ENCODE results near the gene ZNF710. TPM values are rescaled to one million over a fixed set of nuclear protein-coding genes. Genes with fewer than 3 reads are reported as not detected.

ZNF710 gene
- total and polyA plus RNA-seq, 3 donors from 2014 or later: 5.7 to 9.4 (median 7.8) TPM

DNA sequence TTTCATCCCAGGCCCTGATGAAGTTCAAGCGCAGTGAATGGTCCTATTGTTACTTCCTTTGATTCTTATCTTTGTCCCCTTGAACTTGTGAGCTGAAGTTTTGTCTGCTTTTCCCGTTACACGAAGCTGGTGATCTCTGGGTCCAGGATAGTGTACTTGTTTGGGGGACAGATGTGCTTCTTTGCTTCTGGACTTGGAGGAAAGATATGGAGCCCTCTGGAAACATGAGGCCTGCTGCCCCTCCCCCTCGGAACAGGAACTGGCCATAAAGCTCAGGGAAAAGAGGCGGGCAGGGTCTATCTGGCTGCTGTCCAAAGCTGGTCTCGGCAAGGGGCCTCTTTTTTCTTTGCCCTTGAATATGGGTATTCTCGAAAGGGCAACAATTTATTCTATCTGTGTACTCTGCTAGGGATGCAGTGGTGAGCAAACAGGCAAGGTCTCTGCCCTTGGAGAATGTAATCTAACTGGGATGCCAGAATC is 53.5 kb downstream of the ZNF710 start:
- TF ChIP-seq POLR2A (IDR thresholded peaks at IDR 0.05): no peak
- TF ChIP-seq, protein P1, sequence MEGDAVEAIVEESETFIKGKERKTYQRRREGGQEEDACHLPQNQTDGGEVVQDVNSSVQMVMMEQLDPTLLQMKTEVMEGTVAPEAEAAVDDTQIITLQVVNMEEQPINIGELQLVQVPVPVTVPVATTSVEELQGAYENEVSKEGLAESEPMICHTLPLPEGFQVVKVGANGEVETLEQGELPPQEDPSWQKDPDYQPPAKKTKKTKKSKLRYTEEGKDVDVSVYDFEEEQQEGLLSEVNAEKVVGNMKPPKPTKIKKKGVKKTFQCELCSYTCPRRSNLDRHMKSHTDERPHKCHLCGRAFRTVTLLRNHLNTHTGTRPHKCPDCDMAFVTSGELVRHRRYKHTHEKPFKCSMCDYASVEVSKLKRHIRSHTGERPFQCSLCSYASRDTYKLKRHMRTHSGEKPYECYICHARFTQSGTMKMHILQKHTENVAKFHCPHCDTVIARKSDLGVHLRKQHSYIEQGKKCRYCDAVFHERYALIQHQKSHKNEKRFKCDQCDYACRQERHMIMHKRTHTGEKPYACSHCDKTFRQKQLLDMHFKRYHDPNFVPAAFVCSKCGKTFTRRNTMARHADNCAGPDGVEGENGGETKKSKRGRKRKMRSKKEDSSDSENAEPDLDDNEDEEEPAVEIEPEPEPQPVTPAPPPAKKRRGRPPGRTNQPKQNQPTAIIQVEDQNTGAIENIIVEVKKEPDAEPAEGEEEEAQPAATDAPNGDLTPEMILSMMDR (IDR thresholded peaks at IDR 0.05): no peak
- Histone ChIP-seq H3K36me3 (ENCODE audit: low read depth, missing control alignments) (no peaks in the 10 kb centered on the region), H3K9me3 (no peaks in the 10 kb centered on the region), H3K27me3 (no peaks in the 10 kb centered on the region), H3K4me1 (no peaks in the 10 kb centered on the region), H3K4me3 (no peak overlapping the region), H3K27ac (no peak overlapping the region)
- intact Hi-C loops (cut with DNase I; ENCODE audit: low total_unique reads): no loop called here
- 51 to 78% methylated on average over 7 of the region's 7 CpGs for WGBS, 2 donors
- no peak for DNase-seq

DNA sequence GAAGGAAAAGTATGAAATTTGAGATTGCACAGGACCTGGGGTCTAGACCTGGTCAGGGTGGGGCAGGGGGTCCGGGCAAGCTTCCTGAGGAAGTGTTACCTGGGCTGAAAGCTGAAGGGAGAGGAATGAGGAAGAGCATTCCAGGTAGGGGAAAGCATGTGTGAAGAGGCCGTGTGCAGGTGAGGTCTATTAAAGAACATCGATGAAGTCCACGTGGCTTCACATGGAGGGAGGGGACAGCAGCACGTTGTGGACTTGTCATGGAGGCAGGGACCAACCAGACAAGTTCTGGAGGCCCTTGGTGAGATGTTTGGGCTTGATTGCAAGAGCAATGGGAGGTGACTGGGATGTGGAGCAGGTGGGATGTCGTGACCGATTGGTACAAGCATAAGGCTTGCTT is 54.1 kb downstream of the ZNF710 start:
- 88 to 90% methylated on average over 7 of the region's 7 CpGs for WGBS, 2 donors
- Histone ChIP-seq H3K4me1 (no peaks in the 10 kb centered on the region), H3K4me3 (no peak overlapping the region), H3K36me3 (ENCODE audit: low read depth, missing control alignments) (no peaks in the 10 kb centered on the region), H3K27me3 (no peaks in the 10 kb centered on the region), H3K27ac (no peak overlapping the region), H3K9me3 (no peaks in the 10 kb centered on the region)
- no peak for TF ChIP-seq POLR2A (IDR thresholded peaks at IDR 0.05)
- TF ChIP-seq, protein P1 (IDR thresholded peaks at IDR 0.05): no peak
- intact Hi-C loops (cut with DNase I; ENCODE audit: low total_unique reads): no loop called here
- DNase-seq: no peak

DNA sequence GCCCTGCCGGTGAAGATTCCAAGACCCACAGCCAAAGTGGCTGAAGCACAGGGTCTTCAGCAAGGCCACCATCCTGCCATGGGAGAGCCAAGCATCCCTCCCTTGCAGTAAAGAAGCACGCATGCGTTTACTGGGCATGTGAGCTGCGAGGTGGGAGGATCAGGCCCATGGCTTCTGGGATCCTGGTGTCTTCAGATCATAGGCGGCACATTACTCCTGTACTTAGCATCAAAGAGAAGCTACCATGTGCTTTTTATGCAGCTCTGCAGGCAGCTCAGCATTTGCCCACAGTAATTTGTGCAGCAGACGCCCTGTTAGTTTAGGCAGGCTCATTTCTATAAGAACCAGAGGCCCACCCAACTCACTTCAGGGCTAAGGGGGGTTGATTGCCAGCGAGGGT is 55.4 kb downstream of the ZNF710 start:
- Histone ChIP-seq H3K36me3 (ENCODE audit: low read depth, missing control alignments) (no peaks in the 10 kb centered on the region), H3K9me3 (no peaks in the 10 kb centered on the region), H3K4me3 (no peak overlapping the region), H3K27me3 (no peaks in the 10 kb centered on the region), H3K27ac (no peak overlapping the region), H3K4me1 (no peaks in the 10 kb centered on the region)
- DNase-seq: no peak
- 93 to 96% methylated on average over 6 to 7 of the region's 7 CpGs for WGBS, 2 donors
- TF ChIP-seq, protein P1 (IDR thresholded peaks at IDR 0.05): no peak
- TF ChIP-seq POLR2A (IDR thresholded peaks at IDR 0.05): no peak
- intact Hi-C loops (cut with DNase I; ENCODE audit: low total_unique reads): no loop called here

DNA sequence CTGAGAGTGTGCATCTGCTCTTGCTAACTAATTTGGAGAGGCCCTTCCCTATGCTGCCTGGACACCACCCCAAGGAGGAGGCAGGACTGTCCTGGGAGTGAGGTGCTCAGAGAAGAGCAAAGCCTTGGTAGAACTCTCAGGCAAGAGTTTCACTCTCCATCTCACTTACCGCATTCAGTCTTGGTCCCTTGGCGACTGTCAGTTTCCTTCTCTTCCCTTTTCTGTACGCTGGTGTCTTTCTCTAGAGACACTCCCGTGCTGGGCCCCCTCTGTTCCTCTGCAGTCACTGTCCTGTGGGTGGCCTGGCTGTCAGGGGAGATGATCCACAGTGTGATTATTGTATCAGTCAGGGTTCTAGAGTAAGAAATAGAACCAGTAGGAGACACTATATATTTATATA is 57.2 kb downstream of the ZNF710 start:
- WGBS, 2 donors: 91 to 93% methylated on average over 4 of the region's 4 CpGs
- DNase-seq: no peak
- no peak for TF ChIP-seq POLR2A (IDR thresholded peaks at IDR 0.05)
- Histone ChIP-seq H3K9me3 (no peaks in the 10 kb centered on the region), H3K4me3 (no peak overlapping the region), H3K4me1 (peaks cover 12% of the 10 kb centered on the region), H3K36me3 (ENCODE audit: low read depth, missing control alignments) (no peaks in the 10 kb centered on the region), H3K27ac (no peak overlapping the region), H3K27me3 (no peaks in the 10 kb centered on the region)
- intact Hi-C loops (cut with DNase I; ENCODE audit: low total_unique reads): no loop called here

DNA sequence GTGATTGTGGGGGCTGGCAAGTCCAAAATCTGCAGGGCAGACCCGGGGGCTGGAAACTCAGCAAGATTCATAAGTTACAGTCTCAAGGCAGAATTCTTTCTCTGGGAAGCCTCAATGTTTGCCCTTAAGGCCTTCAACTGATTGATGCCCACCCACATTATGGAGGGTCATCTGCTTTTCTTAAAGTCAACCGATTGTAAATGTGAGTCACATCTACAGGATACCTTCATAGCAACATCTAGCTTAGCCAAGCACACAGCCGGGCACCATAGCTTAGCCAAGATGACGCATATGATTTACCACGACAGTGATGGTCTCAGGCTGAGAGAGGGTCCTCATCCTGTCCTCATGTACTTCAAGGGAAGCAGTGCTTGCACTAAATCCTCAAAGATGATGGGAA is 57.7 kb downstream of the ZNF710 start:
- no peaks in the 10 kb centered on the region for H3K36me3 ChIP-seq (ENCODE audit: low read depth, missing control alignments)
- no peak for DNase-seq
- H3K27me3 ChIP-seq: no peaks in the 10 kb centered on the region
- TF ChIP-seq, protein P1 (IDR thresholded peaks at IDR 0.05): no peak
- no peak for TF ChIP-seq POLR2A (IDR thresholded peaks at IDR 0.05)
- peaks cover 12% of the 10 kb centered on the region for H3K4me1 ChIP-seq
- intact Hi-C loops (cut with DNase I; ENCODE audit: low total_unique reads): no loop called here
- WGBS, 2 donors: 88 to 89% methylated on average over 5 of the region's 5 CpGs
- H3K27ac ChIP-seq: no peak overlapping the region
- no peak overlapping the region for H3K4me3 ChIP-seq
- H3K9me3 ChIP-seq: no peaks in the 10 kb centered on the region

Data from testis (tissue), 3 donors.